Right atrium auricular region (tissue), 2 donors: ENCODE results near the gene ANGPTL1. TPM values are rescaled to one million over a fixed set of nuclear protein-coding genes. Genes with fewer than 3 reads are reported as not detected.

Experiments
- DNase-seq: peaks from one replicate; pipeline ENCODE4 v3.0.0-alpha.2; 2019; ENCODE audit warnings: low spot score
- H3K27ac ChIP-seq, 2 donors: fragments of 200-600 bp; sonication (generic); 1 replicate in 1 of 2; 2 replicates in 1 of 2; pipeline ENCODE4 v1.5.1; 2016 to 2019
- H3K27me3 ChIP-seq, 2 donors: fragments of 200-600 bp; sonication (generic); one replicate each; pipeline versions ENCODE4 v1.5.1 to v1.6.0; 2017 to 2019
- H3K36me3 ChIP-seq: fragments of 200-600 bp; sonication (generic); one replicate; pipeline ENCODE4 v1.5.1; 2016
- H3K4me1 ChIP-seq, 2 donors: fragments of 200-600 bp; sonication (generic); one replicate each; pipeline versions ENCODE4 v1.5.1 to v1.6.0; 2017 to 2019
- H3K4me3 ChIP-seq, 2 donors: fragments of 200-600 bp; sonication (generic); 1 replicate in 1 of 2; 2 replicates in 1 of 2; pipeline ENCODE4 v1.5.1; 2017 to 2019; ENCODE audit warnings: mild to moderate bottlenecking in 1 of 2, moderate library complexity in 1 of 2
- H3K9me3 ChIP-seq, 2 donors: fragments of 200-600 bp; sonication (generic); one replicate each; pipeline ENCODE4 v1.5.1; 2019
- CTCF ChIP-seq, 2 donors: fragments of 200-600 bp; sonication (generic); IDR thresholded peaks; one replicate each; pipeline ENCODE4 v1.5.1; 2019; ENCODE audit warnings: antibody characterized with exemption in 2 of 2
- total RNA-seq, 2 donors: library from RNA; depleted of rRNA; stranded (reverse); fragments of >200 nt; gene quantifications; one replicate each; pipeline ENCODE4 v1.1.0, GENCODE V29; 2016

ANGPTL1 gene
- total RNA-seq, 2 donors from 2014 or later, result 19.0 to 29.6 TPM

- Histone ChIP-seq H3K4me1 (no peaks in the 10 kb centered on the region), H3K9me3 (no peaks in the 10 kb centered on the region), H3K27ac (no peak overlapping the region), H3K4me3 (no peak overlapping the region), H3K36me3 (no peaks in the 10 kb centered on the region), H3K27me3 (no peaks in the 10 kb centered on the region)
- DNase-seq, result no peak
- TF ChIP-seq CTCF (IDR thresholded peaks at IDR 0.05), result no peak
Observed at GRCh38 chr1:178895928-178896327, 25.1 kb upstream of the ANGPTL1 start.

GRCh38 chr1:178886551-178886950, 15.7 kb upstream of the ANGPTL1 start:
- no peak for DNase-seq
- TF ChIP-seq CTCF (IDR thresholded peaks at IDR 0.05), result no peak
- Histone ChIP-seq H3K27me3 (no peaks in the 10 kb centered on the region), H3K27ac (no peak overlapping the region), H3K9me3 (no peaks in the 10 kb centered on the region), H3K36me3 (no peaks in the 10 kb centered on the region), H3K4me1 (no peaks in the 10 kb centered on the region), H3K4me3 (no peak overlapping the region)

GRCh38 chr1:178885869-178886268, 15.0 kb upstream of the ANGPTL1 start:
- Histone ChIP-seq H3K4me3 (no peak overlapping the region), H3K36me3 (no peaks in the 10 kb centered on the region), H3K9me3 (no peaks in the 10 kb centered on the region), H3K4me1 (no peaks in the 10 kb centered on the region), H3K27me3 (no peaks in the 10 kb centered on the region), H3K27ac (no peak overlapping the region)
- TF ChIP-seq CTCF (IDR thresholded peaks at IDR 0.05), result no peak
- no peak for DNase-seq

GRCh38 chr1:178881950-178882349, 11.1 kb upstream of the ANGPTL1 start:
- no peak for DNase-seq
- H3K9me3 ChIP-seq, result no peaks in the 10 kb centered on the region
- H3K4me1 ChIP-seq, result no peaks in the 10 kb centered on the region
- no peak overlapping the region for H3K27ac ChIP-seq
- no peaks in the 10 kb centered on the region for H3K36me3 ChIP-seq
- no peak overlapping the region for H3K4me3 ChIP-seq
- no peak for TF ChIP-seq CTCF (IDR thresholded peaks at IDR 0.05)
- no peaks in the 10 kb centered on the region for H3K27me3 ChIP-seq

- Histone ChIP-seq H3K27me3 (no peaks in the 10 kb centered on the region), H3K9me3 (no peaks in the 10 kb centered on the region), H3K4me3 (no peak overlapping the region), H3K36me3 (no peaks in the 10 kb centered on the region), H3K4me1 (no peaks in the 10 kb centered on the region), H3K27ac (no peak overlapping the region)
- TF ChIP-seq CTCF (IDR thresholded peaks at IDR 0.05), result no peak
- no peak for DNase-seq
Observed at GRCh38 chr1:178877896-178878295, 7.0 kb upstream of the ANGPTL1 start.

GRCh38 chr1:178875936-178876335, 5.1 kb upstream of the ANGPTL1 start:
- H3K27me3 ChIP-seq, result no peaks in the 10 kb centered on the region
- no peak for TF ChIP-seq CTCF (IDR thresholded peaks at IDR 0.05)
- no peak overlapping the region for H3K27ac ChIP-seq
- no peaks in the 10 kb centered on the region for H3K9me3 ChIP-seq
- DNase-seq, result no peak
- peaks cover 0 to 12% of the 10 kb centered on the region in 2 donors for H3K4me1 ChIP-seq
- H3K36me3 ChIP-seq, result no peaks in the 10 kb centered on the region
- no peak overlapping the region for H3K4me3 ChIP-seq
